ENCODE results near the gene LATS2. TPM values are rescaled to one million over a fixed set of nuclear protein-coding genes. Genes with fewer than 3 reads are reported as not detected.
"Not testable (repeated sequence)": the region's sequence is repeated elsewhere in the genome, so short reads cannot be mapped to it uniquely, and the experiment has no call there.

The LATS2 gene
- total RNA-seq, 1 donor from 2014 or later = 58.3 TPM

DNA sequence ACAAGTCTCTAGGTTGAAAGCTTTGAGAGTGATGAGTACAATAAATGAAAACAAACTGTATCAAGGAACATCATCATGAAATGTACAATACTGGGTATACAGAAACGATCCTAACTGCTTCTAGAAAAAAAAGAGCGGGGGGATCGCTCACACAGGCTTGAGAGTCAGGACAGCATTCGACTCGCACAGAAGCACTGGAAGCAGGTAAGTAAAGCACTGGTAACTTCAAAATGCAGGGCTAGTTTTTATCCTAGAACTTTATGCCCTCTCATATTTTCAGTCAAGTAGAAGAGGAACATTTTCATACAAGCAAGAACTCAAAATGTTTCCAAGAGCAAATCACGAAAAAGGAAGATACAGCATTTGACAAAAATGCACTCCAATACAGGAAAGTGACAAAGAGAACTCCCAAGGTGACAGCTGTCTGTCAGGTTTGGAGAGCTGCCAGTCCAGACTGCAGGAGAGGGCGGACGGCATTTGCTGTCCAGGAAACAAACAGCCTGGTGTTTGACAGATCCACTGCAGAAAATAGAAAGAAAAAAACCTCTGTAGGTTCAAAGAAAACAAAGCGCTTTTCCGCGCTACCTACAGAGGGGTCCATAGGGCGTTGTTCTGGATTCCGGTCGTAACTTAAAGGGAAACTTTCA is 100.6 kb downstream of the LATS2 start:
- no peak overlapping the region for H3K27ac Mint-ChIP-seq (ENCODE audit: unreplicated experiment)
- H3K4me3 Mint-ChIP-seq (ENCODE audit: unreplicated experiment) = no peak overlapping the region
- no peaks in the 10 kb centered on the region for H3K36me3 Mint-ChIP-seq (ENCODE audit: unreplicated experiment)
- no peaks in the 10 kb centered on the region for H3K9me3 Mint-ChIP-seq (ENCODE audit: unreplicated experiment)
- peaks cover 13% of the 10 kb centered on the region for H3K27me3 Mint-ChIP-seq (ENCODE audit: unreplicated experiment)
- no peak for TF ChIP-seq CTCF (IDR thresholded peaks at IDR 0.05)
- H3K4me1 Mint-ChIP-seq (ENCODE audit: unreplicated experiment) = peaks cover 5% of the 10 kb centered on the region
- no peak for DNase-seq (ENCODE audit: extremely low spot score, unreplicated experiment)

DNA sequence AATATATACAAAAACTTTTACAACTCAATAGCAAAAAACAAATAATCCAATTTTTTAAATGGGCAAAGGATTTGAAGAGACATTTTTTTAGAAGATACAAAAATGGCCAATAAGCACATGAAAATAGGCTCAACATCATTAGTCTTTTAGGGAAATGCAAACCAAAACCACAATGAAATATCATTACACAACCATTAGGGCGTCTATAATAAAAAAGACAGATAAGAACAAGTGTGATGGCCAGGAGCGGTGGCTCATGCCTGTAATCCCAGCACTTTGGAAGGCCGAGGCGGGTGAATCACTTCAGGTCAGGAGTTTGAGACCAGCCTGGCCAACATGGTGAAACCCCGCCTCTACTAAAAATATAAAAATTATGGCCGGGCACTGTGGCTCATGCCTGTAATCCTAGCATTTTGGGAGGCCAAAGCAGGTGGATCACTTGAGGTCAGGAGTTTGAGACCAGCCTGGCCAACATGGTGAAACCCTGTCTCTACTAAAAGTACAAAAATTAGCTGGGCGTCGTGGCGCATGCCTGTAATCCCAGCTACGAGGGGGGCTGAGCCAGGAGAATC is 104.3 kb downstream of the LATS2 start:
- not testable (repeated sequence) for DNase-seq (ENCODE audit: extremely low spot score, unreplicated experiment); H3K4me3 Mint-ChIP-seq (ENCODE audit: unreplicated experiment); H3K36me3 Mint-ChIP-seq (ENCODE audit: unreplicated experiment); H3K4me1 Mint-ChIP-seq (ENCODE audit: unreplicated experiment); H3K27ac Mint-ChIP-seq (ENCODE audit: unreplicated experiment); H3K9me3 Mint-ChIP-seq (ENCODE audit: unreplicated experiment)
- H3K27me3 Mint-ChIP-seq (ENCODE audit: unreplicated experiment) = peaks cover 21% of the 10 kb centered on the region

- DNase-seq (ENCODE audit: extremely low spot score, unreplicated experiment) = no peak
- no peaks in the 10 kb centered on the region for H3K36me3 Mint-ChIP-seq (ENCODE audit: unreplicated experiment)
- peaks cover 12% of the 10 kb centered on the region for H3K27me3 Mint-ChIP-seq (ENCODE audit: unreplicated experiment)
- H3K9me3 Mint-ChIP-seq (ENCODE audit: unreplicated experiment) = no peaks in the 10 kb centered on the region
- no peak for TF ChIP-seq CTCF (IDR thresholded peaks at IDR 0.05)
- no peak overlapping the region for H3K27ac Mint-ChIP-seq (ENCODE audit: unreplicated experiment)
- no peak overlapping the region for H3K4me3 Mint-ChIP-seq (ENCODE audit: unreplicated experiment)
- no peaks in the 10 kb centered on the region for H3K4me1 Mint-ChIP-seq (ENCODE audit: unreplicated experiment)
Observed at GRCh38 chr13:20955496-20955895, 105.9 kb downstream of the LATS2 start.

GRCh38 chr13:20953245-20953931 is 108.0 kb downstream of the LATS2 start:
- no peaks in the 10 kb centered on the region for H3K9me3 Mint-ChIP-seq (ENCODE audit: unreplicated experiment)

DNA sequence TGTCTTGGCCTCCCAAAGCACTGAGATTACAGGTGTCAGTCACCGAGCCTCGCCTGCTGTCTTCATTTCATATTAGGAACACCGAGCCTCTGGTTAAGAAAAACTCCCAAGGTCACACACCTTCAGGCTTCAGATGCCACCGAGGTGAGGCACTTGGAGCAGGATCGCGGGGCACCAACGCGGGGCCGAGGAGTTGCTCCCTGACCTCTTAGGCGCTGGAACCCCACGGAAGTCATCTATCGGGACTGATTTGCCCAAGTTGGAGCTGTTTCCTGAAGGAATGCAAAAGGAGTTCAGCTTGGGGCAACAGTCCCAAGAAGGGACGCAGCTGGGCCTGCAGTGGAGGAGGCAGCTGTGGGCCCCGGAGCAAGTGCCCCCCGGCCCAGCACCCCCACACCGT is 108.5 kb downstream of the LATS2 start:
- no peak for DNase-seq (ENCODE audit: extremely low spot score, unreplicated experiment)
- Mint-ChIP-seq H3K4me1 (ENCODE audit: unreplicated experiment) (no peaks in the 10 kb centered on the region), H3K36me3 (ENCODE audit: unreplicated experiment) (peaks cover 2% of the 10 kb centered on the region), H3K27ac (ENCODE audit: unreplicated experiment) (no peak overlapping the region), H3K4me3 (ENCODE audit: unreplicated experiment) (no peak overlapping the region), H3K27me3 (ENCODE audit: unreplicated experiment) (peaks cover 23% of the 10 kb centered on the region), H3K9me3 (ENCODE audit: unreplicated experiment) (no peaks in the 10 kb centered on the region)
- no peak for TF ChIP-seq CTCF (IDR thresholded peaks at IDR 0.05)

More at GRCh38 chr13:20953245-20953931, 108.0 kb downstream of the LATS2 start:
- Mint-ChIP-seq H3K27me3 (ENCODE audit: unreplicated experiment) (peaks cover 19% of the 10 kb centered on the region), H3K4me1 (ENCODE audit: unreplicated experiment) (no peaks in the 10 kb centered on the region), H3K36me3 (ENCODE audit: unreplicated experiment) (peaks cover 2% of the 10 kb centered on the region), H3K4me3 (ENCODE audit: unreplicated experiment) (no peak overlapping the region), H3K27ac (ENCODE audit: unreplicated experiment) (no peak overlapping the region)
- no peak for TF ChIP-seq CTCF (IDR thresholded peaks at IDR 0.05)
- DNase-seq (ENCODE audit: extremely low spot score, unreplicated experiment) = no peak

- not testable (repeated sequence) for H3K36me3 Mint-ChIP-seq (ENCODE audit: unreplicated experiment); DNase-seq (ENCODE audit: extremely low spot score, unreplicated experiment); H3K27ac Mint-ChIP-seq (ENCODE audit: unreplicated experiment); H3K4me3 Mint-ChIP-seq (ENCODE audit: unreplicated experiment); H3K9me3 Mint-ChIP-seq (ENCODE audit: unreplicated experiment)
- peaks cover 19% of the 10 kb centered on the region for H3K27me3 Mint-ChIP-seq (ENCODE audit: unreplicated experiment)
- H3K4me1 Mint-ChIP-seq (ENCODE audit: unreplicated experiment) = peaks cover 13% of the 10 kb centered on the region
Observed at GRCh38 chr13:20948001-20948400, 113.4 kb downstream of the LATS2 start.

All from osteocyte (in vitro differentiated cells).